ENCODE data around the gene HIVEP3. TPM values are rescaled to one million over a fixed set of nuclear protein-coding genes. Genes with fewer than 3 reads are reported as not detected.
A peak's percentile ranks its signal among the peaks of the same experiment; 100 is the strongest.

The HIVEP3 gene
- total and polyA plus RNA-seq, 2 of the 13 experiments (the other 11 are each of a cell fraction or from before 2014, with no cell fraction given) = 0.05 TPM; not detected in 1

DNA sequence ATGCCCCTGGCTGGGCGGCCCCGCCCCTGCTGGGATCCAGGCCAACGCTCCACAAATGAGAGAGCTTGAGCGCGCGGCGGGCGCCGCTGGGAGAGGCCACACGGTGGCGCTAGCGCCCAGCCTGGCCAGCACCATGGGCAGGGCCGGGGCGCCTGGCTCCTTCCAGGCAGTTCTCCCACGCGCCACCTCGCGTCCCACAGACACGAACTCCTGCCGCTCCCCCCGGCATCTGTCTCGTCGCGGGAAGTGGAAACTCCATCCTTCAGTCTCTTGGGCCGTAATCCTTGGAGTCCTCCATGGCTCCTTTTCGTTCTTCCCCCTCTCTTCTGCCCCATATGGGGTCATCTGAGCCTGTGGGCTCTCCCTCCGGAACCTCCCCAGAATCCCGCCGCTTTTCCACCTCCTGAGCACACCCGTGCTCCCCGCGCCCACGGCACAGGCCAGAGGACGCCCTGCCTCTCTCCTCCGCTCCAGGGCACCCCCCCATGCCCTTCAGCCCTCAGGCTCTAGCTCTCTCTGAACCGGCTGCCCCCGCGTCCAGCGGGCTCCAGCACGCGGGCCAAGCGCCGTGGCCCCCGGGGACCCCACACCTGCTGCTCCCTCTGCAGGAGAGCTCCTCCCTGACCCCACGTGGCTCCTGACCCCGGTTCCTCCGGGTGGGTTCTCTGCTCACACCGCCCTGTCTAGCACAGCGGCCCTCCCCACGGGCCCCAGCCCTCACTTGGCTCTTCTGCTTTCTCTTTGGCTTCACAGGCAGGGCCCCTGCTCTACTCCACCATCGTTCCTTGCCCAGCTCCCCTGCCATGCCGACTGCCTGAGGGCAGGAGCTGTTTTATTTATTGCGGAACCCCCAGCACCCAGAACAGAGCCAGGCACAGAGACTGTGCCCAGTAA lies 402.3 kb downstream of the HIVEP3 start (continued):
- TF ChIP-seq, protein P1, sequence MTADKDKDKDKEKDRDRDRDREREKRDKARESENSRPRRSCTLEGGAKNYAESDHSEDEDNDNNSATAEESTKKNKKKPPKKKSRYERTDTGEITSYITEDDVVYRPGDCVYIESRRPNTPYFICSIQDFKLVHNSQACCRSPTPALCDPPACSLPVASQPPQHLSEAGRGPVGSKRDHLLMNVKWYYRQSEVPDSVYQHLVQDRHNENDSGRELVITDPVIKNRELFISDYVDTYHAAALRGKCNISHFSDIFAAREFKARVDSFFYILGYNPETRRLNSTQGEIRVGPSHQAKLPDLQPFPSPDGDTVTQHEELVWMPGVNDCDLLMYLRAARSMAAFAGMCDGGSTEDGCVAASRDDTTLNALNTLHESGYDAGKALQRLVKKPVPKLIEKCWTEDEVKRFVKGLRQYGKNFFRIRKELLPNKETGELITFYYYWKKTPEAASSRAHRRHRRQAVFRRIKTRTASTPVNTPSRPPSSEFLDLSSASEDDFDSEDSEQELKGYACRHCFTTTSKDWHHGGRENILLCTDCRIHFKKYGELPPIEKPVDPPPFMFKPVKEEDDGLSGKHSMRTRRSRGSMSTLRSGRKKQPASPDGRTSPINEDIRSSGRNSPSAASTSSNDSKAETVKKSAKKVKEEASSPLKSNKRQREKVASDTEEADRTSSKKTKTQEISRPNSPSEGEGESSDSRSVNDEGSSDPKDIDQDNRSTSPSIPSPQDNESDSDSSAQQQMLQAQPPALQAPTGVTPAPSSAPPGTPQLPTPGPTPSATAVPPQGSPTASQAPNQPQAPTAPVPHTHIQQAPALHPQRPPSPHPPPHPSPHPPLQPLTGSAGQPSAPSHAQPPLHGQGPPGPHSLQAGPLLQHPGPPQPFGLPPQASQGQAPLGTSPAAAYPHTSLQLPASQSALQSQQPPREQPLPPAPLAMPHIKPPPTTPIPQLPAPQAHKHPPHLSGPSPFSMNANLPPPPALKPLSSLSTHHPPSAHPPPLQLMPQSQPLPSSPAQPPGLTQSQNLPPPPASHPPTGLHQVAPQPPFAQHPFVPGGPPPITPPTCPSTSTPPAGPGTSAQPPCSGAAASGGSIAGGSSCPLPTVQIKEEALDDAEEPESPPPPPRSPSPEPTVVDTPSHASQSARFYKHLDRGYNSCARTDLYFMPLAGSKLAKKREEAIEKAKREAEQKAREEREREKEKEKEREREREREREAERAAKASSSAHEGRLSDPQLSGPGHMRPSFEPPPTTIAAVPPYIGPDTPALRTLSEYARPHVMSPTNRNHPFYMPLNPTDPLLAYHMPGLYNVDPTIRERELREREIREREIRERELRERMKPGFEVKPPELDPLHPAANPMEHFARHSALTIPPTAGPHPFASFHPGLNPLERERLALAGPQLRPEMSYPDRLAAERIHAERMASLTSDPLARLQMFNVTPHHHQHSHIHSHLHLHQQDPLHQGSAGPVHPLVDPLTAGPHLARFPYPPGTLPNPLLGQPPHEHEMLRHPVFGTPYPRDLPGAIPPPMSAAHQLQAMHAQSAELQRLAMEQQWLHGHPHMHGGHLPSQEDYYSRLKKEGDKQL (CRISPR knock-in tag; IDR thresholded peaks at IDR 0.05; ENCODE audit: low read depth) = no peak
- TF ChIP-seq, protein P2, sequence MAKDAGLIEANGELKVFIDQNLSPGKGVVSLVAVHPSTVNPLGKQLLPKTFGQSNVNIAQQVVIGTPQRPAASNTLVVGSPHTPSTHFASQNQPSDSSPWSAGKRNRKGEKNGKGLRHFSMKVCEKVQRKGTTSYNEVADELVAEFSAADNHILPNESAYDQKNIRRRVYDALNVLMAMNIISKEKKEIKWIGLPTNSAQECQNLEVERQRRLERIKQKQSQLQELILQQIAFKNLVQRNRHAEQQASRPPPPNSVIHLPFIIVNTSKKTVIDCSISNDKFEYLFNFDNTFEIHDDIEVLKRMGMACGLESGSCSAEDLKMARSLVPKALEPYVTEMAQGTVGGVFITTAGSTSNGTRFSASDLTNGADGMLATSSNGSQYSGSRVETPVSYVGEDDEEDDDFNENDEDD (CRISPR knock-in tag; IDR thresholded peaks at IDR 0.05; ENCODE audit: borderline replicate concordance) = peak; percentile 51; the same call in 1 of the 2 replicates
- TF ChIP-seq SRY (CRISPR knock-in tag; IDR thresholded peaks at IDR 0.05) (no peak), IKZF4 (CRISPR knock-in tag; IDR thresholded peaks at IDR 0.05; ENCODE audit: borderline replicate concordance, low read depth, not compliant biosample characterization) (no peak), DNMT1 (CRISPR knock-in tag; IDR thresholded peaks at IDR 0.05) (no peak), ZNF577 (CRISPR knock-in tag; IDR thresholded peaks at IDR 0.05; ENCODE audit: borderline replicate concordance, low read depth) (no peak), HNRNPLL (IDR thresholded peaks at IDR 0.05; ENCODE audit: low read depth, low read length, poor library complexity, severe bottlenecking) (peak; percentile 24), ZFP41 (CRISPR knock-in tag; IDR thresholded peaks at IDR 0.05; ENCODE audit: borderline replicate concordance) (no peak), ZNF326 (CRISPR knock-in tag; IDR thresholded peaks at IDR 0.05; ENCODE audit: borderline replicate concordance) (no peak), SMARCE1 (IDR thresholded peaks at IDR 0.05; ENCODE audit: borderline replicate concordance) (no peak), ZSCAN29 (CRISPR knock-in tag; conservative IDR thresholded peaks at IDR 0.05) (no peak), SRSF9 (IDR thresholded peaks at IDR 0.05; ENCODE audit: borderline replicate concordance, insufficient read depth, low read depth, low read length, poor library complexity, severe bottlenecking) (no peak), KLF11 (CRISPR knock-in tag; IDR thresholded peaks at IDR 0.05) (no peak), ZNF138 (CRISPR knock-in tag; IDR thresholded peaks at IDR 0.05; ENCODE audit: low read depth) (no peak), FOXM1 (CRISPR knock-in tag; IDR thresholded peaks at IDR 0.05) (no peak)
- TF ChIP-seq, protein P3, sequence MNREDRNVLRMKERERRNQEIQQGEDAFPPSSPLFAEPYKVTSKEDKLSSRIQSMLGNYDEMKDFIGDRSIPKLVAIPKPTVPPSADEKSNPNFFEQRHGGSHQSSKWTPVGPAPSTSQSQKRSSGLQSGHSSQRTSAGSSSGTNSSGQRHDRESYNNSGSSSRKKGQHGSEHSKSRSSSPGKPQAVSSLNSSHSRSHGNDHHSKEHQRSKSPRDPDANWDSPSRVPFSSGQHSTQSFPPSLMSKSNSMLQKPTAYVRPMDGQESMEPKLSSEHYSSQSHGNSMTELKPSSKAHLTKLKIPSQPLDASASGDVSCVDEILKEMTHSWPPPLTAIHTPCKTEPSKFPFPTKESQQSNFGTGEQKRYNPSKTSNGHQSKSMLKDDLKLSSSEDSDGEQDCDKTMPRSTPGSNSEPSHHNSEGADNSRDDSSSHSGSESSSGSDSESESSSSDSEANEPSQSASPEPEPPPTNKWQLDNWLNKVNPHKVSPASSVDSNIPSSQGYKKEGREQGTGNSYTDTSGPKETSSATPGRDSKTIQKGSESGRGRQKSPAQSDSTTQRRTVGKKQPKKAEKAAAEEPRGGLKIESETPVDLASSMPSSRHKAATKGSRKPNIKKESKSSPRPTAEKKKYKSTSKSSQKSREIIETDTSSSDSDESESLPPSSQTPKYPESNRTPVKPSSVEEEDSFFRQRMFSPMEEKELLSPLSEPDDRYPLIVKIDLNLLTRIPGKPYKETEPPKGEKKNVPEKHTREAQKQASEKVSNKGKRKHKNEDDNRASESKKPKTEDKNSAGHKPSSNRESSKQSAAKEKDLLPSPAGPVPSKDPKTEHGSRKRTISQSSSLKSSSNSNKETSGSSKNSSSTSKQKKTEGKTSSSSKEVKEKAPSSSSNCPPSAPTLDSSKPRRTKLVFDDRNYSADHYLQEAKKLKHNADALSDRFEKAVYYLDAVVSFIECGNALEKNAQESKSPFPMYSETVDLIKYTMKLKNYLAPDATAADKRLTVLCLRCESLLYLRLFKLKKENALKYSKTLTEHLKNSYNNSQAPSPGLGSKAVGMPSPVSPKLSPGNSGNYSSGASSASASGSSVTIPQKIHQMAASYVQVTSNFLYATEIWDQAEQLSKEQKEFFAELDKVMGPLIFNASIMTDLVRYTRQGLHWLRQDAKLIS (CRISPR knock-in tag; IDR thresholded peaks at IDR 0.05) = no peak

Measured in HepG2 (cell line).